GM12878 (cell line): Measurements from ENCODE around the gene PRKAR2B. TPM values are rescaled to one million over a fixed set of nuclear protein-coding genes. Genes with fewer than 3 reads are reported as not detected.
A peak's percentile ranks its signal among the peaks of the same experiment; 100 is the strongest.

Source experiments
- ASH2L ChIP-seq: fragments of 300-600, 200-600 bp; sonication (generic); IDR thresholded peaks from 2 replicates; pipeline ENCODE4 v1.6.1; 2017; ENCODE audit warnings: low read depth, mild to moderate bottlenecking, borderline replicate concordance
- ATF7 ChIP-seq: fragments of 450-650 bp; IDR thresholded peaks from 2 replicates; pipeline ENCODE4 v1.6.1; 2016; ENCODE audit warnings: low read depth, mild to moderate bottlenecking
- BACH1 ChIP-seq: fragments of 450-650 bp; IDR thresholded peaks from 2 replicates; pipeline ENCODE4 v1.6.1; 2017; ENCODE audit warnings: mild to moderate bottlenecking, borderline replicate concordance
- CHD2 ChIP-seq: IDR thresholded peaks from 2 replicates; pipeline ENCODE4 v1.6.1; 2011; ENCODE audit warnings: low read depth, low read length, improper control_type of control experiment, borderline replicate concordance
- CREB1 ChIP-seq: IDR thresholded peaks from 2 replicates; pipeline ENCODE4 v1.6.1; 2012; ENCODE audit warnings: low read depth, mild to moderate bottlenecking, inconsistent platforms
- CREM ChIP-seq: IDR thresholded peaks from 2 replicates; pipeline ENCODE4 v1.6.1; 2014; ENCODE audit warnings: antibody characterized with exemption, low read depth
- GATAD2B ChIP-seq: fragments of 450-650 bp; conservative IDR thresholded peaks from 2 replicates; pipeline ENCODE4 v1.6.1; 2017; ENCODE audit warnings: low read depth, mild to moderate bottlenecking, moderate library complexity
- HDAC2 ChIP-seq: fragments of 200-600 bp; sonication (generic); IDR thresholded peaks from 2 replicates; pipeline ENCODE4 v1.6.1; 2017
- MEF2A ChIP-seq: IDR thresholded peaks from 2 replicates; pipeline ENCODE4 v1.6.1; 2011; ENCODE audit warnings: low read depth, mild to moderate bottlenecking, low read length, moderate library complexity; ENCODE audit not compliant: insufficient read depth
- MTA2 ChIP-seq: fragments of 450-650 bp; IDR thresholded peaks from 2 replicates; pipeline ENCODE4 v1.6.1; 2016; ENCODE audit warnings: low read depth, mild to moderate bottlenecking, moderate library complexity
- MXI1 ChIP-seq: fragments of 150-350 bp; IDR thresholded peaks from 2 replicates; pipeline ENCODE4 v1.6.1; 2011; ENCODE audit warnings: low read depth, mild to moderate bottlenecking, inconsistent platforms, low read length, improper control_type of control experiment
- NFXL1 ChIP-seq: fragments of 450-650 bp; IDR thresholded peaks from 2 replicates; pipeline ENCODE4 v1.6.1; 2017; ENCODE audit warnings: antibody characterized with exemption, mild to moderate bottlenecking, borderline replicate concordance
- NFYA ChIP-seq: IDR thresholded peaks from 2 replicates; pipeline ENCODE4 v1.6.1; 2011; ENCODE audit warnings: low read depth, mild to moderate bottlenecking, low read length, improper control_type of control experiment, borderline replicate concordance
- PAX5 ChIP-seq: IDR thresholded peaks from 2 replicates; pipeline ENCODE4 v1.6.1; 2011; ENCODE audit warnings: low read depth, low read length, borderline replicate concordance
- PML ChIP-seq: IDR thresholded peaks from 2 replicates; pipeline ENCODE4 v1.6.1; 2012; ENCODE audit warnings: low read length, inconsistent platforms
- POLR2A ChIP-seq: IDR thresholded peaks from 2 replicates; pipeline ENCODE4 v1.6.1; 2011; ENCODE audit warnings: low read depth, mild to moderate bottlenecking, low read length
- POLR2AphosphoS2 ChIP-seq: IDR thresholded peaks from 2 replicates; pipeline ENCODE4 v1.6.1; 2011; ENCODE audit warnings: low read depth, mild to moderate bottlenecking, low read length, improper control_type of control experiment, moderate library complexity
- POLR2AphosphoS5 ChIP-seq: IDR thresholded peaks from 2 replicates; pipeline ENCODE4 v1.6.1; 2011; ENCODE audit warnings: mild to moderate bottlenecking, low read length, inconsistent platforms
- POU2F2 ChIP-seq: IDR thresholded peaks from 3 replicates; pipeline ENCODE4 v1.6.1; 2011; ENCODE audit warnings: low read depth, mild to moderate bottlenecking, low read length, borderline replicate concordance
- RB1 ChIP-seq: fragments of 450-650 bp; formaldehyde crosslinking; IDR thresholded peaks from 2 replicates; pipeline ENCODE4 v1.6.1; 2017; ENCODE audit warnings: mild to moderate bottlenecking, borderline replicate concordance
- RBBP5 ChIP-seq: fragments of 200-600 bp; sonication (generic); conservative IDR thresholded peaks from 2 replicates; pipeline ENCODE4 v1.6.1; 2016
- SMC3 ChIP-seq: IDR thresholded peaks from 2 replicates; pipeline ENCODE4 v1.6.1; 2011; ENCODE audit warnings: low read length, improper control_type of control experiment, borderline replicate concordance
- TBL1XR1 ChIP-seq: IDR thresholded peaks from 2 replicates; pipeline ENCODE4 v1.6.1; 2012; ENCODE audit warnings: low read depth, low read length, improper control_type of control experiment
- polyA plus RNA-seq, 11 experiments: library from polyadenylated mRNA; depleted of rRNA in 4 of 11; unstranded in 6 of 11; stranded (reverse) in 5 of 11; fragments of >200 nt; fragmentation: Nextera tagmentation in 4 of 11; fragmentation: Illumina TruSeq in 1 of 11; extraction: Ambion mirVana in 4 of 11; extraction: Trizol in 1 of 11; gene quantifications; 1 replicate in 1 of 11; 2 replicates in 10 of 11; pipeline versions ENCODE4 v1.2.1 to v1.2.3, GENCODE V29; 2011 to 2016; ENCODE audit warnings: inconsistent platforms in 2 of 11, missing spikeins in 2 of 11, low read depth in 1 of 11
- total RNA-seq, 4 experiments: library from RNA; depleted of rRNA in 3 of 4; stranded (reverse); fragments of >200 nt in 3 of 4; fragmentation: Illumina TruSeq in 1 of 4; extraction: Trizol in 1 of 4; gene quantifications; 2 replicates each; pipeline versions ENCODE4 v1.2.1 to v1.2.3, GENCODE V29; 2013 to 2021
- TF ChIP-seq, protein P1 (sequence below): IDR thresholded peaks from 2 replicates; pipeline ENCODE4 v1.6.1; 2011; ENCODE audit warnings: borderline replicate concordance, low read depth, mild to moderate bottlenecking, moderate library complexity, low read length; ENCODE audit not compliant: insufficient read depth, poor library complexity, severe bottlenecking
- TF ChIP-seq, protein P2 (sequence below): fragments of 150-350 bp; IDR thresholded peaks from 2 replicates; pipeline ENCODE4 v1.6.1; 2014; ENCODE audit warnings: mild to moderate bottlenecking, low read depth, low read length
- TF ChIP-seq, protein P3 (sequence below): fragments of 450-650 bp; IDR thresholded peaks from 2 replicates; pipeline ENCODE4 v1.6.1; 2017; ENCODE audit warnings: mild to moderate bottlenecking, low read depth, inconsistent platforms; ENCODE audit not compliant: poor library complexity, severe bottlenecking
- TF ChIP-seq, protein P4 (sequence below): fragments of 450-650 bp; IDR thresholded peaks from 2 replicates; pipeline ENCODE4 v1.6.1; 2014; ENCODE audit warnings: mild to moderate bottlenecking

PRKAR2B gene
- total and polyA plus RNA-seq, 10 of the 15 experiments (the other 5 are each of a cell fraction or from before 2014, with no cell fraction given), result 0.01 to 0.18 (median 0.04) TPM; not detected in 4

DNA sequence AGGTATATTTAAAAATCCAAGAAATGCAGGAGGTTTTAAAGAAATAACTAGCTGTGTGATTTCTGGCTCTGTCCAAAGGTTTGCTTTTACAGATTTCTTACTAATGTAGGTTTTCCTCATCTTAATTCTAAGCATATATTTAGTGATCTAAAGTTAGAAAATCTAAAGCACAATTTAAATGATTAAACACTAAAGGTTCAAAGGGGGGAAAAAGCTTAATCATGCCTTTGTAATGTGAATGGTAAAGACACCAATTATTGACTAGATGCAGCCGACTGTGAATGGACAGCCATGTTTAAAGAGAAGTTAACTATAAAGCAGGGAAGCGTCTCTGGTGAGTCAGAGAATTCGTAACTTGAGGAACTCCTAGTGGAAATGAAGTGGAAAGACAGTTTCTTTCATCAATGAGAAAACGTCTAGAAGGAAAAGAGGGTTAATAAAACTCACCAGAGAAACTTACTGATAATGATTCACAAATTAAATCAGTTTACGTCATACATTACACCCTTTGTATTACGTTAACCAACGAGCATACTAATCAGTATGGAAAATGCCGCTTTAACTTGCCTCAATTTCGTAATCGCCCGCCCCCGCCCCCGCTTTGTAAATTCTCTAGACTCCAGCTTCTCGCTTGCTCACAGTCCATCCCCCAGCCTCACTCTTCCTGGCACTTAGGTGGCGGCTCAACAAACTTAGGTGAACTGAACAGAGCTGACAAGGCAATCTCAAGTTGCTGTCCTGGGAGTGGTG lies 123.2 kb downstream of the PRKAR2B start (continued):
- TF ChIP-seq, protein P1, sequence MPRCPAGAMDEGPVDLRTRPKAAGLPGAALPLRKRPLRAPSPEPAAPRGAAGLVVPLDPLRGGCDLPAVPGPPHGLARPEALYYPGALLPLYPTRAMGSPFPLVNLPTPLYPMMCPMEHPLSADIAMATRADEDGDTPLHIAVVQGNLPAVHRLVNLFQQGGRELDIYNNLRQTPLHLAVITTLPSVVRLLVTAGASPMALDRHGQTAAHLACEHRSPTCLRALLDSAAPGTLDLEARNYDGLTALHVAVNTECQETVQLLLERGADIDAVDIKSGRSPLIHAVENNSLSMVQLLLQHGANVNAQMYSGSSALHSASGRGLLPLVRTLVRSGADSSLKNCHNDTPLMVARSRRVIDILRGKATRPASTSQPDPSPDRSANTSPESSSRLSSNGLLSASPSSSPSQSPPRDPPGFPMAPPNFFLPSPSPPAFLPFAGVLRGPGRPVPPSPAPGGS, result no peak
- TF ChIP-seq, protein P2, sequence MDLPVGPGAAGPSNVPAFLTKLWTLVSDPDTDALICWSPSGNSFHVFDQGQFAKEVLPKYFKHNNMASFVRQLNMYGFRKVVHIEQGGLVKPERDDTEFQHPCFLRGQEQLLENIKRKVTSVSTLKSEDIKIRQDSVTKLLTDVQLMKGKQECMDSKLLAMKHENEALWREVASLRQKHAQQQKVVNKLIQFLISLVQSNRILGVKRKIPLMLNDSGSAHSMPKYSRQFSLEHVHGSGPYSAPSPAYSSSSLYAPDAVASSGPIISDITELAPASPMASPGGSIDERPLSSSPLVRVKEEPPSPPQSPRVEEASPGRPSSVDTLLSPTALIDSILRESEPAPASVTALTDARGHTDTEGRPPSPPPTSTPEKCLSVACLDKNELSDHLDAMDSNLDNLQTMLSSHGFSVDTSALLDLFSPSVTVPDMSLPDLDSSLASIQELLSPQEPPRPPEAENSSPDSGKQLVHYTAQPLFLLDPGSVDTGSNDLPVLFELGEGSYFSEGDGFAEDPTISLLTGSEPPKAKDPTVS, result no peak
- TF ChIP-seq, protein P3, sequence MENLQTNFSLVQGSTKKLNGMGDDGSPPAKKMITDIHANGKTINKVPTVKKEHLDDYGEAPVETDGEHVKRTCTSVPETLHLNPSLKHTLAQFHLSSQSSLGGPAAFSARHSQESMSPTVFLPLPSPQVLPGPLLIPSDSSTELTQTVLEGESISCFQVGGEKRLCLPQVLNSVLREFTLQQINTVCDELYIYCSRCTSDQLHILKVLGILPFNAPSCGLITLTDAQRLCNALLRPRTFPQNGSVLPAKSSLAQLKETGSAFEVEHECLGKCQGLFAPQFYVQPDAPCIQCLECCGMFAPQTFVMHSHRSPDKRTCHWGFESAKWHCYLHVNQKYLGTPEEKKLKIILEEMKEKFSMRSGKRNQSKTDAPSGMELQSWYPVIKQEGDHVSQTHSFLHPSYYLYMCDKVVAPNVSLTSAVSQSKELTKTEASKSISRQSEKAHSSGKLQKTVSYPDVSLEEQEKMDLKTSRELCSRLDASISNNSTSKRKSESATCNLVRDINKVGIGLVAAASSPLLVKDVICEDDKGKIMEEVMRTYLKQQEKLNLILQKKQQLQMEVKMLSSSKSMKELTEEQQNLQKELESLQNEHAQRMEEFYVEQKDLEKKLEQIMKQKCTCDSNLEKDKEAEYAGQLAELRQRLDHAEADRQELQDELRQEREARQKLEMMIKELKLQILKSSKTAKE, result no peak
- TF ChIP-seq POLR2A, result no peak
- TF ChIP-seq, protein P4, sequence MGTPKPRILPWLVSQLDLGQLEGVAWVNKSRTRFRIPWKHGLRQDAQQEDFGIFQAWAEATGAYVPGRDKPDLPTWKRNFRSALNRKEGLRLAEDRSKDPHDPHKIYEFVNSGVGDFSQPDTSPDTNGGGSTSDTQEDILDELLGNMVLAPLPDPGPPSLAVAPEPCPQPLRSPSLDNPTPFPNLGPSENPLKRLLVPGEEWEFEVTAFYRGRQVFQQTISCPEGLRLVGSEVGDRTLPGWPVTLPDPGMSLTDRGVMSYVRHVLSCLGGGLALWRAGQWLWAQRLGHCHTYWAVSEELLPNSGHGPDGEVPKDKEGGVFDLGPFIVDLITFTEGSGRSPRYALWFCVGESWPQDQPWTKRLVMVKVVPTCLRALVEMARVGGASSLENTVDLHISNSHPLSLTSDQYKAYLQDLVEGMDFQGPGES, result no peak
- TF ChIP-seq POLR2AphosphoS5, result no peak; the same call in 1 of the 2 replicates
- no peak for TF ChIP-seq PAX5
- TF ChIP-seq POLR2AphosphoS2, result no peak
- no peak for TF ChIP-seq CREM
- no peak for TF ChIP-seq NFXL1
- TF ChIP-seq TBL1XR1, result no peak
- 0 out of 2 replicates have a peak, but pooled peaks have one; percentile 60 for TF ChIP-seq RB1
- TF ChIP-seq MXI1, result 0 out of 2 replicates have a peak, but pooled peaks have one; percentile 31
- no peak for TF ChIP-seq MEF2A
- TF ChIP-seq BACH1, result no peak
- TF ChIP-seq HDAC2, result no peak
- TF ChIP-seq RBBP5, result no peak
- peak; percentile 80 for TF ChIP-seq CREB1
- no peak for TF ChIP-seq SMC3
- no peak for TF ChIP-seq CHD2
- no peak for TF ChIP-seq NFYA
- TF ChIP-seq ASH2L, result no peak
- peak; percentile 47; the same call in 1 of the 2 replicates for TF ChIP-seq PML
- TF ChIP-seq GATAD2B, result no peak
- no peak for TF ChIP-seq POU2F2
- TF ChIP-seq MTA2, result 0 out of 2 replicates have a peak, but pooled peaks have one; percentile 25
- peak; percentile 92 for TF ChIP-seq ATF7
